A549 treated with GW870086 at 1 μM for 4 hours (cell line): ENCODE measurements around the gene WDR20. TPM values are rescaled to one million over a fixed set of nuclear protein-coding genes. Genes with fewer than 3 reads are reported as not detected.

Experiments
- total RNA-seq: library from RNA; stranded (reverse); fragments of 200-300 nt; extraction: Qiagen RNA extraction; gene quantifications from 5 replicates; pipeline ENCODE4 v1.2.3, GENCODE V29; 2022; ENCODE audit warnings: low read depth

Gene WDR20
- total RNA-seq, result 20.1 to 23.4 TPM (median 22.4 TPM) in 5 replicates

GRCh38 chr14:102139286-102140026 is at the start of gene WDR20:
TSS of gene WDR20 (plus strand) at chr14:102139897. CDS start at chr14:102139924, 27 bp downstream.

Other genes starting within 250 kb of the WDR20 start
- gene DYNC1H1, start 175.3 kb upstream of the WDR20 start, total RNA-seq, result 207 to 246 TPM (median 219 TPM) in 5 replicates
- 693 to 953 TPM (median 747 TPM) in 5 replicates for gene HSP90AA1, start 52.9 kb upstream of the WDR20 start, total RNA-seq
- gene MOK, start 165.3 kb downstream of the WDR20 start, total RNA-seq, result 20.5 to 26.1 TPM (median 22.5 TPM) in 5 replicates
- gene ZNF839, start 179.8 kb downstream of the WDR20 start, total RNA-seq, result 5.9 to 7.7 TPM (median 6.7 TPM) in 5 replicates
- gene CINP, start 223.0 kb downstream of the WDR20 start, total RNA-seq, result 54.9 to 65.3 TPM (median 60.8 TPM) in 5 replicates
- gene TECPR2, start 223.0 kb downstream of the WDR20 start, total RNA-seq, result 5.1 to 9.4 TPM (median 7.2 TPM) in 5 replicates